OCI-LY7 (cell line): Measurements from ENCODE around the gene LDAH. TPM values are rescaled to one million over a fixed set of nuclear protein-coding genes. Genes with fewer than 3 reads are reported as not detected.

Experiments
- BruUV-seq: library from RNA; stranded (reverse); fragments of 400-500 nt; replicated peaks from 2 replicates; lab custom pipeline; 2021; lab: Mats Ljungman, UMichigan
- CTCF ChIA-PET: fragments of 300-600 bp; sonication (Branson Sonifier 250); formaldehyde crosslinking; loops from one replicate; lab custom pipeline; 2022; ENCODE audit warnings: antibody characterized with exemption; ENCODE audit not compliant: unreplicated experiment; lab: Charles Lee
- POLR2A ChIA-PET: fragments of 300-600 bp; sonication (Branson Sonifier 250); formaldehyde crosslinking; loops from one replicate; lab custom pipeline; 2022; ENCODE audit warnings: antibody characterized with exemption; lab: Charles Lee
- DNase-seq: peaks from one replicate; pipeline ENCODE4 v3.0.0-alpha.2; 2015; ENCODE audit warnings: low spot score
- H2AFZ ChIP-seq: fragments of 200-600 bp; sonication (generic), shearing (Covaris generic); 2 replicates; pipeline ENCODE4 v1.6.1; 2014; ENCODE audit warnings: mild to moderate bottlenecking, antibody characterized with exemption, low read length, moderate library complexity
- H3K27ac ChIP-seq: fragments of 200-600 bp; sonication (generic); 2 replicates; pipeline ENCODE4 v1.5.1; 2014; ENCODE audit warnings: mixed run types, low read depth, mild to moderate bottlenecking, moderate library complexity, low read length, inconsistent platforms; ENCODE audit not compliant: poor library complexity, severe bottlenecking
- H3K36me3 ChIP-seq: fragments of 200-600 bp; sonication (generic); 2 replicates; pipeline ENCODE4 v1.6.1; 2014; ENCODE audit warnings: mild to moderate bottlenecking, antibody characterized with exemption, low read length, moderate library complexity, mixed read lengths; ENCODE audit not compliant: insufficient read depth
- H3K4me1 ChIP-seq: fragments of 200-600 bp; sonication (generic); 2 replicates; pipeline ENCODE4 v1.5.1; 2014; ENCODE audit warnings: mild to moderate bottlenecking, low read length; ENCODE audit not compliant: insufficient read depth, poor library complexity, severe bottlenecking
- H3K4me2 ChIP-seq: fragments of 200-600 bp; sonication (generic); 2 replicates; pipeline ENCODE4 v1.6.1; 2014; ENCODE audit warnings: mild to moderate bottlenecking, low read length
- H3K4me3 ChIP-seq: fragments of 200-600 bp; sonication (generic); 2 replicates; pipeline ENCODE4 v1.5.1; 2014; ENCODE audit warnings: mild to moderate bottlenecking, low read depth, low read length; ENCODE audit not compliant: poor library complexity, severe bottlenecking
- H3K79me2 ChIP-seq: fragments of 200-600 bp; sonication (generic); 2 replicates; pipeline ENCODE4 v1.6.1; 2016; ENCODE audit warnings: low read depth, mild to moderate bottlenecking, low read length, moderate library complexity, mixed read lengths; ENCODE audit not compliant: insufficient read depth
- H3K9me2 ChIP-seq: fragments of 200-600 bp; sonication (generic); 2 replicates; pipeline ENCODE4 v1.6.1; 2016; ENCODE audit warnings: mild to moderate bottlenecking, low read length, mixed read lengths; ENCODE audit not compliant: insufficient read depth
- H3K9me3 ChIP-seq: fragments of 200-600 bp; sonication (generic); 2 replicates; pipeline ENCODE4 v1.6.1; 2014; ENCODE audit warnings: mild to moderate bottlenecking, mixed run types, low read length, mixed read lengths
- H4K20me1 ChIP-seq: fragments of 200-600 bp; sonication (generic); 2 replicates; pipeline ENCODE4 v1.6.1; 2014; ENCODE audit warnings: mild to moderate bottlenecking, antibody characterized with exemption, low read length, moderate library complexity, mixed read lengths; ENCODE audit not compliant: insufficient read depth
- EZH2phosphoT487 ChIP-seq: fragments of 200-600 bp; sonication (generic); IDR thresholded peaks from 2 replicates; pipeline ENCODE4 v1.6.1; 2018; ENCODE audit warnings: low read depth, borderline replicate concordance, mild to moderate bottlenecking, mixed run types, antibody characterized with exemption, low read length, moderate library complexity, mixed read lengths
- intact Hi-C: fragments of 100-400 bp; cut with micrococcal nuclease; formaldehyde crosslinking; loops from one replicate; pipeline ENCODE4 v1.10.0; 2022; ENCODE audit not compliant: unreplicated experiment
- total RNA-seq, 2 experiments: library from RNA; depleted of rRNA in 1 of 2; stranded (reverse); fragments of >200 nt in 1 of 2; shearing (Covaris generic) in 1 of 2; gene quantifications; 2 replicates each; pipeline ENCODE4 v1.2.3, GENCODE V29; 2014 to 2022
- TF ChIP-seq, protein P1 (sequence below): fragments of 200-600 bp; sonication (generic); conservative IDR thresholded peaks from 2 replicates; pipeline ENCODE4 v1.5.1; 2014; ENCODE audit warnings: mild to moderate bottlenecking, antibody characterized with exemption, low read length, moderate library complexity, mixed read lengths

LDAH gene
- total RNA-seq, 2 experiments from 2014 or later = 21.7 to 38.1 TPM

DNA sequence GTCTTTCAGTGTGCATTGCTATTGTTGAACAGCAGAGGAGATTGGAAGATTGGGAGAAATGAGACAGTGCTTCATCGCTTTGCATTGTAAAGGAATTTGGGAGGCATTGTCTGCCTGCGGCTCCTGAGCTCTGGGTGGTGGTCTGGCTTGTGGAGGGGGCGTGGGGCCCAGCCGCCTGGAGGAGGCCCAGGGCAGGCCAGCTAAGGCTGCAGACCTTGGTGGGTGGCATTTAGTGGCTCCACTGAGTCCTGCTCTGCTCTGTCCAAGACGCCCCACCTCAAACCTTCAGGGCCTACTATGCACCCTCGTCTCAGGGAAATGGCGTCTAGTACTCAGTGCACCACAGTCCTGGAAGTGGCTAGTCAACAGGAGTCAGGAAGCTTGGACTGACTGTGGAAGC lies 166.3 kb downstream of the LDAH start:
- no TSS peak for BruUV-seq
- no peak overlapping the region for H3K4me2 ChIP-seq
- H3K79me2 ChIP-seq = no peaks in the 10 kb centered on the region
- no peaks in the 10 kb centered on the region for H4K20me1 ChIP-seq
- no peaks in the 10 kb centered on the region for H3K36me3 ChIP-seq
- ChIA-PET CTCF (interaction anchor here (0.9 to 1.6 kb wide), 4 partner anchors 19 to 321 kb away, joined by 3 to 6 read pairs (median 3); no protein-coding TSS in a partner anchor), POLR2A (interaction anchor here (0.5 to 1.5 kb wide), 4 partner anchors 21 to 485 kb away, joined by 3 to 6 read pairs (median 4); no protein-coding TSS in a partner anchor)
- no peaks in the 10 kb centered on the region for H3K9me2 ChIP-seq
- peaks cover 9% of the 10 kb centered on the region for H3K4me1 ChIP-seq
- H3K27ac ChIP-seq = no peak overlapping the region
- H2AFZ ChIP-seq = no peak overlapping the region
- H3K4me3 ChIP-seq = no peak overlapping the region
- H3K9me3 ChIP-seq = no peaks in the 10 kb centered on the region
- TF ChIP-seq EZH2phosphoT487 = no peak
- TF ChIP-seq, protein P1, sequence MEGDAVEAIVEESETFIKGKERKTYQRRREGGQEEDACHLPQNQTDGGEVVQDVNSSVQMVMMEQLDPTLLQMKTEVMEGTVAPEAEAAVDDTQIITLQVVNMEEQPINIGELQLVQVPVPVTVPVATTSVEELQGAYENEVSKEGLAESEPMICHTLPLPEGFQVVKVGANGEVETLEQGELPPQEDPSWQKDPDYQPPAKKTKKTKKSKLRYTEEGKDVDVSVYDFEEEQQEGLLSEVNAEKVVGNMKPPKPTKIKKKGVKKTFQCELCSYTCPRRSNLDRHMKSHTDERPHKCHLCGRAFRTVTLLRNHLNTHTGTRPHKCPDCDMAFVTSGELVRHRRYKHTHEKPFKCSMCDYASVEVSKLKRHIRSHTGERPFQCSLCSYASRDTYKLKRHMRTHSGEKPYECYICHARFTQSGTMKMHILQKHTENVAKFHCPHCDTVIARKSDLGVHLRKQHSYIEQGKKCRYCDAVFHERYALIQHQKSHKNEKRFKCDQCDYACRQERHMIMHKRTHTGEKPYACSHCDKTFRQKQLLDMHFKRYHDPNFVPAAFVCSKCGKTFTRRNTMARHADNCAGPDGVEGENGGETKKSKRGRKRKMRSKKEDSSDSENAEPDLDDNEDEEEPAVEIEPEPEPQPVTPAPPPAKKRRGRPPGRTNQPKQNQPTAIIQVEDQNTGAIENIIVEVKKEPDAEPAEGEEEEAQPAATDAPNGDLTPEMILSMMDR = no peak
- intact Hi-C loops = no loop called here
- no peak for DNase-seq

DNA sequence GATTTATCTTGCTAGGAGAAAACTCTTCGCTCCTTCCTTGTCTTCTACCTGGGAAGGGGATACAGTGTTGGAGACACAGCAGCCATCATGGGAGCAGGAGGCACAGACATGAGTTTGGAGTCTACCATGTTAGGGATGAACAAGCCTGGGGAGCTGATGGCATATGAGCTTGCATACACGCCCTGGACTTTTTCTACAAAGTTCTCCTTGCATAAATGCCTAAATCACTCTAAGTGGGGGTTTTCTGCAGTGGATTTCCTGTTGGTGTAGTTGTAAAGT lies 168.4 kb downstream of the LDAH start:
- TF ChIP-seq, protein P1 = no peak
- TF ChIP-seq EZH2phosphoT487 = no peak
- Histone ChIP-seq H4K20me1 (no peaks in the 10 kb centered on the region), H3K9me3 (no peaks in the 10 kb centered on the region), H2AFZ (no peak overlapping the region), H3K9me2 (no peaks in the 10 kb centered on the region), H3K4me3 (no peak overlapping the region), H3K36me3 (no peaks in the 10 kb centered on the region), H3K27ac (no peak overlapping the region), H3K4me1 (peaks cover 22% of the 10 kb centered on the region), H3K4me2 (no peak overlapping the region), H3K79me2 (no peaks in the 10 kb centered on the region)
- POLR2A ChIA-PET = interaction anchor here (0.7 kb wide), 2 partner anchors 54 to 75 kb away, joined by 3 to 5 read pairs; no protein-coding TSS in a partner anchor
- intact Hi-C loops = no loop called here
- CTCF ChIA-PET = no interaction called here
- no peak for DNase-seq
- BruUV-seq = no TSS peak

DNA sequence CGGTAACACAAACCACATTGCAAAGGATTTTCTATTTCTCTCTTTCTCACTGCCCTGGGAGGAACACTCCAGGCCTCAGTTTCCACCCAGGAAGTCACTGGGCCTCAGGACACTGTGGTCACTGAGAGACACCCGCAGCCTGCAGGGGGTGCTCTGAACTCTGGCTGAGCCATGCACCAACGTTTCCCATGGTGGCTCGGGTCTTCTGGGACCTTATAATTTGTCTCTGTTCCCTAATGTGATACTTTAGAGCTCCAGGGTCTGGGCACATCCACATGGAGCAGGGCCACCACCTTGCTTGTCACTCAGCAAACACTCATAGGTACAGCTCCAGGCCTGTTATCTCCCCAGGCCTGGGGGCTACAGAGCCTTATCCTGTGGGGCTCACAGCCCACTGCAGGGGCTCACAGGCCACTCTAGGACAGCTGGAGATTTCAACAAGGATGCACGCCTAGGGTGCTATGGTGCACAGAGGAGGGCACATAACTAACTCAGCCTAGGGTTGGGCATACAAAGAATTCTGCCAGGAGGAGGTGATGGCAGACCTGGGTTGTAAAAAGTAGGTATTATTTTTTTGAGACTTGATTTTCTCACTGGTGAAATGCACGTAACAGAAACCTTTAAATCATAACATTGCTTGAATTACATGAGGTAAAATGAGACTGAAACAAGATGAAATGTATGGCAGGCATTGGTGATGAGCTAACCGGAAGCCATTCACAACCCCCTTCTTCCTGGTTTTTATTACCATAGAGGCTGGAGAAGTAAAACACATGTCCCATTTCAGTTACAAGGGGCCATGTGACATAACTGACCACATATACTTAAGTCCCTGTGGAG lies 169.0 kb downstream of the LDAH start:
- Histone ChIP-seq H3K79me2 (no peaks in the 10 kb centered on the region), H3K4me2 (no peak overlapping the region), H3K27ac (no peak overlapping the region), H3K9me3 (no peaks in the 10 kb centered on the region), H2AFZ (no peak overlapping the region), H3K4me3 (no peak overlapping the region), H3K9me2 (no peaks in the 10 kb centered on the region), H4K20me1 (no peaks in the 10 kb centered on the region), H3K36me3 (no peaks in the 10 kb centered on the region), H3K4me1 (peaks cover 22% of the 10 kb centered on the region)
- DNase-seq = no peak
- ChIA-PET POLR2A (interaction anchor here (0.7 kb wide), 2 partner anchors 54 to 76 kb away, joined by 3 to 5 read pairs; no protein-coding TSS in a partner anchor), CTCF (no interaction called here)
- BruUV-seq = no TSS peak
- no peak for TF ChIP-seq EZH2phosphoT487
- TF ChIP-seq, protein P1 = peak; percentile 45; the same call in 1 of the 2 replicates
- intact Hi-C loops = no loop called here
